NCI-H1417 treated with DMSO at 0.1 percent for 48 hours (cell line): ENCODE results near the gene SS18.
"Not testable (repeated sequence)": the region's sequence is repeated elsewhere in the genome, so short reads cannot be mapped to it uniquely, and the experiment has no call there.

ENCODE experiments used
- DNase-seq: peaks from one replicate; lab custom pipeline; 2025; lab: John Stamatoyannopoulos, UW

SS18 gene, protein sequence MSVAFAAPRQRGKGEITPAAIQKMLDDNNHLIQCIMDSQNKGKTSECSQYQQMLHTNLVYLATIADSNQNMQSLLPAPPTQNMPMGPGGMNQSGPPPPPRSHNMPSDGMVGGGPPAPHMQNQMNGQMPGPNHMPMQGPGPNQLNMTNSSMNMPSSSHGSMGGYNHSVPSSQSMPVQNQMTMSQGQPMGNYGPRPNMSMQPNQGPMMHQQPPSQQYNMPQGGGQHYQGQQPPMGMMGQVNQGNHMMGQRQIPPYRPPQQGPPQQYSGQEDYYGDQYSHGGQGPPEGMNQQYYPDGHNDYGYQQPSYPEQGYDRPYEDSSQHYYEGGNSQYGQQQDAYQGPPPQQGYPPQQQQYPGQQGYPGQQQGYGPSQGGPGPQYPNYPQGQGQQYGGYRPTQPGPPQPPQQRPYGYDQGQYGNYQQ

DNA sequence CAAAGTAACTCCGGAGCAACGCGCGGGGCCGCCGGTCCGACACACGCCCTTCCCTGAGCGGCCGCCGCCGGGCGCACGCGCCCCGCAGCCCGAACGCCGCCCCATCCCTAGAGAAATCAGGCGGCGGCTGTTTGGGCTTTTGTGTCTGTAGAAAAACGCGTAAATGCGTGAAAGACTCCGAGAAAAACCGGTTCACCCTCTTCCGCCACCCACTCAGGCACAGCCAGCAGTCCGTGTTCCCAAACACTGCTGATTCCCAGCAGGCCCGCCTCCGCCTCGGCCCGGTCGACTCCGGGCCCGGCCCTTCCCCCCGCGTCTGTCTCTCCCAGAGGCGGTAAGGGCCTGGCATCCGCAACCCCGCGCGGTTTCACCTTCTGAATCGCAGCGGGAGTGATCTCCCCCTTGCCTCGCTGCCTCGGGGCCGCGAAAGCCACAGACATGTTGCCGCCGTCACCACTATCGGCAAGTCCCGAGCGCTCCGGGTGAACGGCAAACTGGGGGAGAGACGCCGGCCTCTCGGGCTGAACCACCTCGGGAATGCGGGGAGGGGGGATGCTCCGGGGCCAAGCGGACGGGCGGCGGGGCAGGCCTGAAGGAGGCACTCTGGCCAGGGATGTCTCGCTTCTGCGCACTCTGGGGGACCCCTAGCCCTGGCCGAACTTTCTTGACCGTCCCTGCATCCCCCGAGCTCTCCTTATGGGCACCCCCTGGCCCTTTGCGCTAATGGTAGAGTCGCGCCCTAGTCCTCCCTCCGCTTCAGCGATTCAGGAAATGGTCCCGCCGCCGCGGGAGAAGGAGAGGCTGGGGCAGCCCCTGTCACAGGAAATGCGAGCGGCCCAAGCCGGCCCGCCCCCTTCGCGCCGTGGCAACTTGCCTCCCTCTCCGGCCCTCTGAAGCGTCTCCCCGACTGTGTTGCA, at the start of gene SS18:
SS18 (minus strand) TSS at position 484 of the 917 bp plus-strand sequence; CDS start at position 440, 44 bp downstream.
- DNase-seq = peak; percentile 73

DNA sequence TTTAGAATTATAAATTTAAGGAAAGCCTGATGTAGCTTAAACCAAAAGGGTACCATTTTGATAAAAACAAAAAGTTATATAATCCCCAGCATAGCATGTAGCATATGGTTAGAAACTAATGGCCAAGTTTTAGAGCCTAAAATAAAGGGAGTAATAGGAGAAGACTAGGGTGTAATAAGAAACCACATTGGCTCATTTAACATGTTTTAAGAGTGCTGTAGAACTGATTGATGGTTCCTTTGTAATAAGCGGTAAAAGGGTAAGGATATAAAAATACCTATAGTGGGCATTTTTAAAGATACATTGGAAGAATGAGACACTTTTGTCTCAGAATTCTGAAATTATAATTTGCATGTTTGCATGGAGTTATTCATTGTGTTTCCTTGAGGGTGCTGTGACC, 45.1 kb upstream of the SS18 start:
- DNase-seq = no peak

DNA sequence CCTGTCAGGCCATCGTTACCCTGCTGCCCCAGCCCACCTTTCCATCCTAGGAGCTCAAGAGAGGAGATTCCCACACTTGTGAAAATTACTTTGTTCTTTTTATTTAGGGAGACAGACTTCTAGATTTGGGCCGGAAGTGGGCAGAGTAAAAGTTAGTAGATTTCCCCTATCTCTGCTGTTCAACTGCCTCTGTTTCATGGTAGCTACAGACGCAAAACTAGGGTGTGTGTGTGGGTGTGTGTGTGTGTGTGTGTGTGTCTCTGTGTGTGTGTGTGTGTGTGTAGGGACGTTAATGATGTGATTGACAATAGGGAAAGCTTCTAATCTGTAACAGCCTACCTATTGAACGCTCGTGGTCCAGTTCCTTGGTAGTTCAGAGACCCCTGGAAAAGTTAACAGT, 43.7 kb upstream of the SS18 start:
- DNase-seq = no peak

DNA sequence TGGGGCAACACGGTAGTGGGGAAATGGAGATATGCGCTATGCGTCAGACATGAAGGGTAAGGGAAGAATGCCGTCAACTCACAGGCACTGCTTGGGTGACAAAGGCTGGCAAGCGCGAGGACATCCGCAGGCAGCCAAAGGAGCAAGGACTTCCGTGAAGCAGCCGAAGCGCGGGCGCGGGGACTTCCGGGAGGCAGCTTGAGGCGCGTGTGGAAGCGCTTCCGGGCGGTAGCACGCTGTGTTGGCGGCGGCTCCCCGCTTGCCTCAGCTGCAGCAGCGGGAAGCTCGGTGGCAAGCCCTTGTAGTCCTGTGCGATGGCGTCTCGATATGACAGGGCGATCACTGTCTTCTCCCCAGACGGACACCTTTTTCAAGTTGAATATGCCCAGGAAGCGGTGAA, 43.2 kb upstream of the SS18 start, which contains the start of gene PSMA8:
PSMA8 (plus strand) TSS at position 218 of the 400 bp plus-strand sequence; CDS start at position 315, 97 bp downstream.
- DNase-seq = no peak

DNA sequence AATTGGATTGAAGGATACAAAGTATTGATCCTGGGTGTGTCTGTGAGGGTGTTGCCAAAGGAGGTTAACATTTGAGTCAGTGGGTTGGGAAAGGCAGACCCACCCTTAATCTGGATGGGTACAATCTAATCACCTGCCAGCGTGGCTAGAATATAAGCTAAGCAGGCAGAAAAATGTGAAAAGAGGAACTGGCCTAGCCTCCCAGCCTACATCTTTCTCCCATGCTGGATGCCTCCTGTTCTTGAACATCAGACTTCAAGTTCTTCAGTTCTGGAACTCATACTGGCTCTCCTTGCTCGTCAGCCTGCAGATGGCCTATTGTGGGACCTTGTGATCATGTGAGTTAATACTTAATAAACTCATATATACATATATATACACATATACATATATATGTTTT, 37.8 kb upstream of the SS18 start:
- DNase-seq = not testable (repeated sequence)

DNA sequence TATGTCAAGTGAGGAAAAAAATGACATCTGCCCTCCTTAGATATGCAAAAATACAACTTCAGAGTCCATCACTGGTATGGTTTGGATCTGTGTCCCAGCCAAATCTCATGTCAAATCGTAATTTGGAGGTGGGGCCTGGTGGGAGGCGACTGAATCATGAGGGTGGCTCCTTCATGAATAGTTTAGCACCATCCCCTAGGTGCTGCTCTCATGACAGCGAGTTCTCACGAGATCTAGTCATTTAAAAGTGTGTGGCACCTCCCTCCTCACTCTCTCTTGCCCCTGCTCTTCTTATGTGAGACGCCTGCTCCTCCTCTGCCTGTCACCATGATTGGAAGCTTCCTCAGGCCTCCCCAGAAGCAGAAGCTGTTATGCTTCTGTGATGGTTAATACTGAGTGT, 37.4 kb upstream of the SS18 start:
- DNase-seq = no peak

DNA sequence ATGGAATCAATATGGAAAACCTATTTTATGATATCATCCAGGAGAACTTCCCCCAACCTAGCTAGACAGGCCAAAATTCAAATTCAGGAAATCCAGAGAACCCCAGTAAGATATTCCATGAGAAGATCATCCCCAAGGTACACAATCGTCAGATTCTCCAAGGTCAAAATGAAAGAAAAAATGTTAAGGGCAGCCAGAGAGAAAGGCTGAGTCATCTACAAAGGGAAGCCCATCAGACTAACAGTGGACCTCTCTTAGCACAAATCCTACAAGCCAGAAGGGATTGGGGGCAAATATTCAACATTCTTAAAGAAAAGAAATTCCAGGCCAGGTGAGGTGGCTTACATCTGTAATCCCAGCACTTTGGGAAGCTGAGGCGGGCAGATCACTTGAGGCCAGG, 31.6 kb upstream of the SS18 start:
- DNase-seq = not testable (repeated sequence)

DNA sequence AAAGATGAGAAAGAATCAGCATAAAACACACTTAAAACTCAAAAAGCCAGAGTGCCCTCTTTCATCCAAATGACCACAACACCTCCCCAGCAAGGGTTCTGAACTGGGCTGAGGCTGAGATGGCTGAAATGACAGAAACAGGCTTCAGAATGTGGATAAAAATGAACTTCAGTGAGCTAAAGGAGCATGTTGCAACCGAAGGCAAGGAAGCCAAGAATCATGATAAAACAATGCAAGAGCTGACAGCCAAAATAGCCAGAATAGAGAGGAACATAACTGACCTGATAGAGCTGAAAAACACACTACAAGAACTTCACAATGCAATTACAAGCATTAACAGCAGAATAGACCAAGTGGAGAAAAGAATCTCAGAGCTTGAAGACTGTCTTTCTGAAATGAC, 31.1 kb upstream of the SS18 start:
- no peak for DNase-seq

DNA sequence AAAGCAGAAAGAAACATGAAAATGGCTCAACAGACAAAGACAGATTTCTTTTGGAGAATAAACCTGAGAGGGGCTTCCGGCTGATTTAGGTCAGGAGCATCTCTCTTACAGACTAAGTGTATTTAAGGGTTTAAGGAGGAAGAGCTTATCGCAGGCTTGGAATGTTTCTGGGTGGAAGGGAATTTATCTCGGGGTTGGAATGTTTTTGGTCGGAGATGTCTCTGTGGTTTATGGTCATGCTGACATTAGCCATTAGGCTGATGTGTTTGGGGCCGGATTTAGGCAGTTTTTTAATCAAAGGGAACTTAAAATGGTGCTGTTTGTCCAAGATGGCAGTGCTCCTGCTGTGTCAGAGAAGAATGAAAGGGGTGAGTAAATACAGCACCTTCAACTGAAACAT, 28.8 kb upstream of the SS18 start:
- no peak for DNase-seq

DNA sequence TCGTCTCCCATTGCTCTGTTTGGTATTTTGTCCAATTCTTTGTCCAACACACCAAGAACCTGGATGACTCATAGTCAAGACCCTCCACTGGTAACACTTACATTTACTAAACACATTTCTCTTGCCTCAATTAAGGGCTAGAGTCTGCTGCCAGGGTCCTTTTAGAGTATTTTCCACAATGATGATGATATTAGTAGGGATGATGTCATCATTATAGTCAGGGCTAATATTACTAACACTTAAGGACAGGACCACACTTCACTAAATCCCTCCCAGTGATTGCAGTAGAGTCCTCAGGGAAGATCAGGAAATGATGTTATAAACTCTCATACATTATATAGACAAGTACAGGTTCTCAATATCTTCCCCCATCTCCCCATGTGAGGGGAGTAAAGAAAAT, 13.6 kb upstream of the SS18 start:
- DNase-seq = no peak

DNA sequence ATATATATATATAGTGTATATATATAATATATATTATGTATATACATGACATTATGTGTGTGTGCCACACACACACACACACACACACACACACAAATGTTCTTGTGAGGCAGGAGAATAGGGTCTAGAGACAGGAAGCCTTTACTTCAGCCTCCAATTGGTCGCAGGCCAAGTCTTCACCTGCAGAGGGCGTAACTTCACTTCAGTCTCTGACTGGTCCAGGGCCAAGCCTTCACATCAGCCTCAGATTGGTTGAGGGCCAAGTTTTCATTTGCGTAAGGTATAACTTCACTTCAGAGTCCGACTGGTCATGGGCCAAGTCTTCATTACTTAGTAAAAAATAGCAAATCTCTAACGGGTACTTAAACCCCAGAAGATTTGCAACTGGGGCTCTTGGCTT, 13.2 kb upstream of the SS18 start:
- DNase-seq = no peak

DNA sequence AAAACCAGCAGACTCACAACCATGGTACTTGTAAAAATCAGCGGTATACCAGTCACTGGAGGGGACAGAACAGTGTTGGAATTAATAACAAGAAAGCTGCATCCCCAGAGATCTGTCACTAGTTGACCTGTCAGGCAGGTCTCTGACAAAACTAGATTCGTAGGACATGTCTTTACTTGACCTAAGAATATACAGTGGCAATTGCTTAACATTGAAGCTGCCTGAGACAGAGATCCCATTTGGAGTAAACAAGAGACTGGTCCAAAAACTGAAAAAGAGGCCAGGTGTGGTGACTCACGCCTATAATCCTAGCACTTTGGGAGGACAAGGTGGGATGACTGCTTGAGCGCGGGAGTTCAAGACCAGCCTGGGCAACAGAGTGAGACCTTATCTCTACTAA, 7.2 kb upstream of the SS18 start:
- DNase-seq = no peak

DNA sequence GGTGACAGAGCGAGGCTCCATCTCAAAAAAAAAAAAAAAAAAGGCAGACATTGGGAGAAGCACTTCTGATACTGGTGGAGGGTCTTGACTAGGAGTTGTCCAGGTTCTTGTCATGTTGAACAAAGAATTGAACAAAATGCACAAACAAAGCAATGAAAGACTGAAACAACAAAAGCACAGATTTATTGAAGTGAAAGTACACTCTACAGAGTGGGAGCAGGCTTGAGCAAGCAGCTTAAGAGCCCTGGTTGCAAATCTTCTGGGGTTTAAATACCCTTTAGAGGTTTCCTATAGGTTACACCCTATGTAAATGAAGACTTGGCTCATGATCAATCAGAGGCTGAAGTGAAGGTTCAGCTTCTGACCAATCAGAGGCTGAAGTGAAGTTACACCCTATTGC, 6.4 kb upstream of the SS18 start:
- no peak for DNase-seq

DNA sequence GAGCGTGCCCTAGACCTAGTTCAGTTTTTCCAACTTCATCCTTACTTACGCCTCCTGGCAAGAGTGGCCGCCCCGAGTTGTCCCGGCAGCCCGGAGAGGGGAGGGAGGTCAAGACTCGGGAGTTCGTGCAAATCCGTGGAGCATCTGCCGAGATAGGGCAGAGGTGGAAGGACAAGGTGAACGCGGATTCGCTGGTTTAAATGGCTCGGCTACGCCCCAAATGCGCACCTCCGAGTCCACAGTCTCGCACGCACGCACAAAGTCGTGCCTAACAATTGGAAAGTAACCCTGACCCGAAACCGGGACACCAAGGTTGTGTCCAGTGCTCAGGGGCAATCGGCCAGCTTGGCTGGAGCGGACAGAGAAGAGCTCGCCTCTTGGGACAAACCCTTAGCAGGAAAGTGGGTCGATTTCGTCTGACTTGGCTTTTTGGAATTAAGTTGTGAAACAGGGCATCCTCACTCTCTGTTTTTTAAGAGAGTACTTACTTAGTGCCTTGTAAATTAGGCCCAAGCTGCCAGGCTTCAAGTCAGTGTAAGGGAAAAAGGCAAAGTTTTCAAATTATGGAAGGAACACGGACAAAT, 726 bp upstream of the SS18 start:
- DNase-seq = no peak

DNA sequence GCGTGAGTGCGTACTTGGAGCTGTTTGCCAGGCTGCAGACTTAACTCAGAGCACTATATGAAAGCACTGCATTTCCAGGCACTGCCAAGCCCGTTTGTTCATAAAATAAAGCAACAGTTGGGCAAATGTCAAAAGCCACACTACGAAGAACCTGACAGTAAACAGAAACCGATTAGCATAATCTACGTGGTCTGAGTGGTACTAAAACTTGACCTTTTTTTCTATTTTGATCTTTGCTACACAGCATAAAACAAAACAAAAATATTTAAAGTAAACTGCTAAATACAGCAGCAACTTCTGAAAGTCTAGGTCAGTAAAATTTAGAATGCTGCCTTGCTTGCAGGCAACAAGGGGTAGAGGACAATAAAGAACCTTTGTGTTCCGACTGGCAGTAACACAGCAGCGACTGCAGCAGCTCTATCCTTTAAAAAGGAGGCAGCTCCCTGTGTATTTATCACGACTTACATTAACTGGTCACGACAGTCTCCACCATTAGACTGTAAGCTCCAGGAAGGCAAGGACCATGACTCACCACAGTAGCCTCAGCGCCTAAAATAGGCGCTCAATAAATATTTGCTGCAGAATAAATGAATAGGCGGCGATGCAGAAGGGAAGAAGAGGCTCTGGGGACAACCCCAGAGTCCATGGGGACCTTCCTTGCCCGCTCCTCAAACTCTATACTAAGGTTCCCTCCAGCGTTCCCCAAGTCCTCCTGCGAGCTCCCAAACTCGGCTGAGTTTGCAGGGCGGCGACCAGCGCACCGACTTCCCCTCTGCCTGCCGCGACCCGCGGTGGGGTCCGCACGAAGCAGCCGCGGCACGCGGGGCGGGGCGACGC, 902 bp downstream of the SS18 start:
- DNase-seq = peak; percentile 6

DNA sequence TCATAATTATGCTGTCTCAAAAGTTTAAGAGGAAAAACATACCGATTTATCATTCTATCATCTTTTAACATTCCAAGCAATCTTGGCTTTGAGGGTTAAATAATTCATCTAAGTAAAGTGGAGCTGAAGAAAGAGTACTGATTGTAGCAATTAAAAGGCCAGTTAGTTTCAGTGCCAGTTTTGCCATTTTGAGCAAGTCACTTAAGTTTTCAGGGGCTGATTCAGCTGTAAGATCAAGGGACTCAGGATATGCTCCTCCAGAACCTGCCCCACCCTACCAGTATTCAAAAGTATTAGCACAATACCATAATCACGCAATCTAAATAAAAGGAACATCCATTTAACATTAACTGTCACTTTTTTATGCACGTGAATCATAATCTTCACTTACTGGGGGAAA, 1.9 kb downstream of the SS18 start:
- no peak for DNase-seq

DNA sequence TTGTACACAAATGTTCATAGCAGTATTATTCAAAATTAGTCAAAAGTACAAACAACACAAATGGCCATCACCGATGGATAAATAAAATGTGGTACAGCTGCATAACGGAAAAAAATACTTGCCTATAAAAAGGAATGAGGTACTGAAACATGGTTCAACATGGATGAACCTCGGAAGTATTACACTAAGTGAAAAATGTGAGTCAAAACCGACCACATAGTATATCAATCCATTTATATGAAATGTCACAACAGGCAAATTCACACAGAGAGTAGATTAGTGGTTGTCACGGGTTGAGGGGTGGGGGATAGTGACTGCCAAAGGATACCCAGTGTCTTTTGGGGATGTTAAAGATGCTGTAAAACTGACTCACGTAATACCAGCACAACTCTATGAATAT, 3.5 kb downstream of the SS18 start:
- no peak for DNase-seq

DNA sequence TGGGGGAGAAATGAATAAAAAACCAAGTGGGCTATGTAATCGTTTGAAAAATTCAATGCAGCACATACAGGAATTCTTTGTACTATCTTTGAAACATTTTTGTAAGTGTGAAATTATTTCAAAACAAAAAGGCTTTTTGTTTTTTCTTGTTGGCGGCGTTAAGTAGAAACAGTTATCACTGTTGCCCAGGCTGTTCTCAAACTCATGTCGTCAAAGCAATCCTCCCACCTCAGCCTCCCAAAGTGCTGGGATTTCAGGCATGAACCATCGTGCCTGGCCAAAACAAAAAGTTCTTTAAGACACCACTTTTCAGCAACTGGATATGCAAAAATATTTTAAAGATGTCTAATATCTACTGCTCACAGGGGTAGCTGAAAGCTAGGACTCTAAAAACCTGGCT, 5.4 kb downstream of the SS18 start:
- DNase-seq = no peak

DNA sequence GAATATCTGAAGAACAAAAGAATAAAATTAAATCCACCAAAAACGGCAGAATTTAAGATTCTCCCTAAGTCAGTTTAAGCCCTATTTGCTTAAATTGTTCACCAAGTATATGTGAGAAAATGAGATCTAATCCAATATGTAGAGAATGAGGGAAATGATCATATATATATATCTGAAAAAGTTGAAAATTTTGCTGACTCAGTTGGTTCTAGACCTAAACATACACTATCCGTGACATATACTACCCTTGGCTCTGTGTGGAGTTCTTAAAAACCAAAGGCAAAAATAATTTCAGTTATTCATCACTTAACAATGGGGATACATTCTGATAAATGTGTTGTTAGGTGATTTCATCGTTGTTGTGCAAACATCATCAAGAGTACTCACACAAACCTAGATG, 7.3 kb downstream of the SS18 start:
- no peak for DNase-seq

DNA sequence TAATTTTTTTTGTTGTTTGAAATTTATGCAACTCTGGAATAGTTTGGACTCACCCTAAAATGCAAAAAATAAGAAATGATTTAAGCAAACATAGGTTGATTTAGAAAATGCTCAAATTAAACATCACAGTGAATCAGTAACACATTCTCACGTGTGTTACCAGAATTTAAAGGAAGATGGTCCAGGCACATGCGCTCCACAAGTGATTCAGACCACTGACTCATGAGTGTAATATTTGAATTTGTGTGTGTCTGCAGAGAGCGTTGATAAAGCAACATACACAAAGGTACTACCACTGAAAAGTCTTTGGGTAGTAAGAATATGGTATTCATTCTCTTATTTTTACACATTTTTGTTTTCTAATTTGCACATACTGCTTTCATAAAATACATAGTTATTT, 7.9 kb downstream of the SS18 start:
- no peak for DNase-seq

DNA sequence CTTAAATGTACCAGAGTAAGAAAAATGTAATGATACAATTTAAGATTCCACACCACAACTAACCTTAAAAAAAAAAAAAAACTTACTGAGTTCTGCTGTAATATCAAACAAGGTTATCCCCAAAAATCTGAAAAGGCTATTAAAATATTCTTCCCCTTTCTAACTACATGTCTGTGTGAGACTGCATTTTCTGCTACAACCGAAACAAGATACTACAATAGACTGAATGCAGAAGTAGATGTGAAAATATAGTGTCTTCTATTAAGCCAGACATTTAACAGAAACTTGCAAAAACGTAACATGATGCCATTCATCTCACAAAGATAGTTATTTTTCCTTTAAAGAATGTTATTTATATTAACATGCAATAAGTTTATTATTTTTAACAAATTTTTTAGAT, 16.2 kb downstream of the SS18 start:
- DNase-seq = no peak

DNA sequence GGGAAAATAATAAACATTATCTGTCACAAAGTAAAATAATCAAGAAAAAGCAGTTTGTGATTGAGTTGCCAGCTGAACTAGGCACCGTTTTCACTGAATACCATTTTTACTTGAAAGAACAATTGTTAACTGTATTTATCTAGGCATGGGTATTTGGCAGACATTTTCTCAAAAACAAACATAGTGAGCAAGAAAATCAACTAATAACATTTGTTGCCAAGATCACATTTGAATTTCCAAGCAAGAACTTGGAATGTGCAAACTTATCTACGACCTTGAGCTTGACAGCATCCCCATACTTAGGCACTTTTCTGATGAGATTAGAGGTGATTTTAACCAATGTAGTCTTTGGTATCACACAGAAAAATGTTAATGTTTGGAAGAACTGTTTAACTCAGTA, 16.7 kb downstream of the SS18 start:
- DNase-seq = no peak
